ENCODE data around the gene CRELD2.

Gene CRELD2

DNA sequence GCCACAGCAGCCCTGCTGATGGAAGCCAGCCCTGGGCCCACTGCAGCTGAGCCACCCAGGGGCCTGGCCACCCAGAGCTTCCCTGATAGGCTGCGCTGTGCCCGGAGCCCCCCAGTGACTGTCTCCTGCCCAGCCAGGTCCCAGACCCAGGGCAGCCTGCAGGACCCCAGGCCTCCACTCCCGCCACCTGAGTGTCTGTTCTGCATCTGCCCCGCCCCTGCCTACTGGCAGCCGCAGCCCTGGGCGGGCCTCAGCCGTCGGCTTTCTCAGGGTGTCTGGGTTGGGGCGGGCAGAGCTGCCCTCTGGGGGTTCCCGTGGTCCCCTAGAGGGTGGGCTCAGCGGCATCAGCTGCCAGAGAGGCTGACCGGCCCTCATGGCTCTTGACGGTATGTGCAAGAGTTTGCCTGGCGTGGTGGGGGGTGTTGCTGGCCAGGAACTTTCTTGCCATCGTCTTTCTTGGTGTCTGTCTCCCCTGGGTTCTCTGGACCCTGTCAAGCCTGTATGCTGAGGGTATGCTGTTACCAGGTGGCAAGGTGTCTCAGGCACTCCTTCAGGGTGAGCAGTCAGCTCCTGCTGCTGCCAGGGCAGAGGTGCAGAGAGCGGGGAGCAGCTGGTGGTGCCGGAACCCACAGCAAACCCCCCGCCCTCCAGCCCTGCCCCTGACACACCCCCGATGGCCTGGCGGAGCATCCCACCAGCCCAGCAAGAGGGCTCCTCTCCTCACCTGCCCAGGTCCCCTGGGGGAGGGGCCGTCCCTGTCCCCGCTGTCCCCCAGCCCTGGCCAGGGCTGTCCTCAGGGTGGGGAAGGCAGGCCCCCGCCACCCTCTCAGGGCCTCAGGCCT lies 29.9 kb downstream of the CRELD2 start:
- Histone ChIP-seq H3K27me3 (ENCODE audit: insufficient read depth, low read length) (no peaks in the 10 kb centered on the region), H3K4me3 (ENCODE audit: low read depth, low read length) (no peak overlapping the region), H2AFZ (ENCODE audit: low read length, unreplicated experiment) (no peak overlapping the region), H3K79me2 (ENCODE audit: control insufficient read depth, insufficient read depth, low read length, unreplicated experiment) (no peaks in the 10 kb centered on the region), H3K4me1 (ENCODE audit: control insufficient read depth, insufficient read depth, low read length, unreplicated experiment) (peaks cover 17% of the 10 kb centered on the region), H3K27ac (ENCODE audit: low read depth, low read length) (no peak overlapping the region), H3K36me3 (ENCODE audit: insufficient read depth, low read length) (no peaks in the 10 kb centered on the region)

- H3K36me3 ChIP-seq (ENCODE audit: insufficient read depth, low read length), result no peaks in the 10 kb centered on the region
- H2AFZ ChIP-seq (ENCODE audit: low read length, unreplicated experiment), result no peak overlapping the region
- H3K4me1 ChIP-seq (ENCODE audit: control insufficient read depth, insufficient read depth, low read length, unreplicated experiment), result peaks cover 17% of the 10 kb centered on the region
- H3K27me3 ChIP-seq (ENCODE audit: insufficient read depth, low read length), result no peaks in the 10 kb centered on the region
- no peaks in the 10 kb centered on the region for H3K79me2 ChIP-seq (ENCODE audit: control insufficient read depth, insufficient read depth, low read length, unreplicated experiment)
- H3K27ac ChIP-seq (ENCODE audit: low read depth, low read length), result no peak overlapping the region
- no peak overlapping the region for H3K4me3 ChIP-seq (ENCODE audit: low read depth, low read length)
Observed at GRCh38 chr22:49948958-49949913, 30.8 kb downstream of the CRELD2 start.

- H3K27me3 ChIP-seq (ENCODE audit: insufficient read depth, low read length), result no peaks in the 10 kb centered on the region
- no peaks in the 10 kb centered on the region for H3K79me2 ChIP-seq (ENCODE audit: control insufficient read depth, insufficient read depth, low read length, unreplicated experiment)
- no peak overlapping the region for H3K4me3 ChIP-seq (ENCODE audit: low read depth, low read length)
- H3K36me3 ChIP-seq (ENCODE audit: insufficient read depth, low read length), result no peaks in the 10 kb centered on the region
- H3K4me1 ChIP-seq (ENCODE audit: control insufficient read depth, insufficient read depth, low read length, unreplicated experiment), result peaks cover 17% of the 10 kb centered on the region
- H3K27ac ChIP-seq (ENCODE audit: low read depth, low read length), result no peak overlapping the region
- no peak overlapping the region for H2AFZ ChIP-seq (ENCODE audit: low read length, unreplicated experiment)
Observed at GRCh38 chr22:49949914-49950292, 31.5 kb downstream of the CRELD2 start.

DNA sequence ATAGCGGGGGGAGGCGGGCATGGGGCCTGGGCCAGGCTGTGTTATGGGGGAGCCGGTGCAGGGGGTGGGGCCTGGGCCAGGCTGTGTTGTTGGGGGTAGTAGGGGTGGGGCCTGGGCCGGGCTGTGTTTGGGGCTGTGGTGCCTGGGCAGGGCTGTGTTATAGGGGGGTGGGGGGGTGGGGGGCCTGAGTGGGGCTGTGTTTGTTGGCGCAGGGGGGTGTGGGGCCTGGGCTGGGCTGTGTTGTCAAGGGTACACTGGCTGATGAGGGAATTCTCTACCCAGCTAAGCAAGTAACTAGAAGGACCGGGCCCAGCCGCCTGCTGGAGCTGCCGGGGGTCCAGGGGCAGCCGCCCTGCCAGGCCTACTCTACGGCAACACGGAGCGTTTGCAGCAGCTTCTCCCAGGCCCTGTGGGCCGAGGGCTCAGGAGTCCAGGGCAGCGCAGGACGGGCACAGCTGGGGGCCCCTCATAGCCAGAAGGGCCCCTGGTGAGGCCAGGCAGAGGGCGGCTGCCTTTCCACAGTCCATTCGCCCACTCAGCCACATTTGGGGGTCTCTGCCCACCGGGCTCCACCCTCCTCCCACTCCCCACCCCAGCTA lies 32.1 kb downstream of the CRELD2 start:
- Histone ChIP-seq H3K27me3 (ENCODE audit: insufficient read depth, low read length) (no peaks in the 10 kb centered on the region), H3K27ac (ENCODE audit: low read depth, low read length) (no peak overlapping the region), H3K79me2 (ENCODE audit: control insufficient read depth, insufficient read depth, low read length, unreplicated experiment) (no peaks in the 10 kb centered on the region), H2AFZ (ENCODE audit: low read length, unreplicated experiment) (no peak overlapping the region), H3K36me3 (ENCODE audit: insufficient read depth, low read length) (no peaks in the 10 kb centered on the region), H3K4me1 (ENCODE audit: control insufficient read depth, insufficient read depth, low read length, unreplicated experiment) (peaks cover 17% of the 10 kb centered on the region), H3K4me3 (ENCODE audit: low read depth, low read length) (no peak overlapping the region)

- Histone ChIP-seq H2AFZ (ENCODE audit: low read length, unreplicated experiment) (no peak overlapping the region), H3K4me1 (ENCODE audit: control insufficient read depth, insufficient read depth, low read length, unreplicated experiment) (peaks cover 17% of the 10 kb centered on the region), H3K27ac (ENCODE audit: low read depth, low read length) (no peak overlapping the region)
Observed at GRCh38 chr22:49951000-49951677, 32.7 kb downstream of the CRELD2 start.

DNA sequence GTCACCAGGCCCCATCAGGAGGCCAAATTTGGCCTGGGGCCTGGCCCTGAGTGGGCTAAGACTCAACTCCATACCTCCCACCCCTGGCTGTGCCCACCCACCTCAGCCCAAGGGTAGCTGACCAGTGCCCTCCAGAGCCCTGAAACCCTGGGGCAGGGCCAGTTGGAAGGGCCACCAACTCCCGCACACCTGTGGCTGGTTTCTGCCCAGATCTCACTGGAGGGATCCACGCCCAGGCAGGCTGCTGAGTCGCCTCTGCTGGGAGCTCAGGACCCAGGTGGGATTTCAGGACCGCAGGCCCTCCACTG lies 33.2 kb downstream of the CRELD2 start:
- no peaks in the 10 kb centered on the region for H3K27me3 ChIP-seq (ENCODE audit: insufficient read depth, low read length)
- no peaks in the 10 kb centered on the region for H3K79me2 ChIP-seq (ENCODE audit: control insufficient read depth, insufficient read depth, low read length, unreplicated experiment)
- no peak overlapping the region for H2AFZ ChIP-seq (ENCODE audit: low read length, unreplicated experiment)
- H3K36me3 ChIP-seq (ENCODE audit: insufficient read depth, low read length), result no peaks in the 10 kb centered on the region
- H3K4me3 ChIP-seq (ENCODE audit: low read depth, low read length), result no peak overlapping the region
- peak overlapping the region; percentile 43; the same call in 1 of the 2 replicates for H3K27ac ChIP-seq (ENCODE audit: low read depth, low read length)
- H3K4me1 ChIP-seq (ENCODE audit: control insufficient read depth, insufficient read depth, low read length, unreplicated experiment), result peaks cover 17% of the 10 kb centered on the region

More at GRCh38 chr22:49951000-49951677, 32.7 kb downstream of the CRELD2 start:
- Histone ChIP-seq H3K79me2 (ENCODE audit: control insufficient read depth, insufficient read depth, low read length, unreplicated experiment) (no peaks in the 10 kb centered on the region), H3K36me3 (ENCODE audit: insufficient read depth, low read length) (no peaks in the 10 kb centered on the region), H3K4me3 (ENCODE audit: low read depth, low read length) (no peak overlapping the region), H3K27me3 (ENCODE audit: insufficient read depth, low read length) (no peaks in the 10 kb centered on the region)

- no peak overlapping the region for H3K4me3 ChIP-seq (ENCODE audit: low read depth, low read length)
- H2AFZ ChIP-seq (ENCODE audit: low read length, unreplicated experiment), result no peak overlapping the region
- no peaks in the 10 kb centered on the region for H3K79me2 ChIP-seq (ENCODE audit: control insufficient read depth, insufficient read depth, low read length, unreplicated experiment)
- H3K27me3 ChIP-seq (ENCODE audit: insufficient read depth, low read length), result no peaks in the 10 kb centered on the region
- H3K4me1 ChIP-seq (ENCODE audit: control insufficient read depth, insufficient read depth, low read length, unreplicated experiment), result peaks cover 17% of the 10 kb centered on the region
- peak overlapping the region; percentile 43 for H3K27ac ChIP-seq (ENCODE audit: low read depth, low read length)
- no peaks in the 10 kb centered on the region for H3K36me3 ChIP-seq (ENCODE audit: insufficient read depth, low read length)
Observed at GRCh38 chr22:49951986-49952896, 33.8 kb downstream of the CRELD2 start.

- Histone ChIP-seq H2AFZ (ENCODE audit: low read length, unreplicated experiment) (no peak overlapping the region), H3K4me3 (ENCODE audit: low read depth, low read length) (no peak overlapping the region), H3K79me2 (ENCODE audit: control insufficient read depth, insufficient read depth, low read length, unreplicated experiment) (no peaks in the 10 kb centered on the region), H3K27ac (ENCODE audit: low read depth, low read length) (no peak overlapping the region), H3K4me1 (ENCODE audit: control insufficient read depth, insufficient read depth, low read length, unreplicated experiment) (peaks cover 17% of the 10 kb centered on the region), H3K27me3 (ENCODE audit: insufficient read depth, low read length) (no peaks in the 10 kb centered on the region), H3K36me3 (ENCODE audit: insufficient read depth, low read length) (no peaks in the 10 kb centered on the region)
Observed at GRCh38 chr22:49953027-49953679, 34.7 kb downstream of the CRELD2 start.

DNA sequence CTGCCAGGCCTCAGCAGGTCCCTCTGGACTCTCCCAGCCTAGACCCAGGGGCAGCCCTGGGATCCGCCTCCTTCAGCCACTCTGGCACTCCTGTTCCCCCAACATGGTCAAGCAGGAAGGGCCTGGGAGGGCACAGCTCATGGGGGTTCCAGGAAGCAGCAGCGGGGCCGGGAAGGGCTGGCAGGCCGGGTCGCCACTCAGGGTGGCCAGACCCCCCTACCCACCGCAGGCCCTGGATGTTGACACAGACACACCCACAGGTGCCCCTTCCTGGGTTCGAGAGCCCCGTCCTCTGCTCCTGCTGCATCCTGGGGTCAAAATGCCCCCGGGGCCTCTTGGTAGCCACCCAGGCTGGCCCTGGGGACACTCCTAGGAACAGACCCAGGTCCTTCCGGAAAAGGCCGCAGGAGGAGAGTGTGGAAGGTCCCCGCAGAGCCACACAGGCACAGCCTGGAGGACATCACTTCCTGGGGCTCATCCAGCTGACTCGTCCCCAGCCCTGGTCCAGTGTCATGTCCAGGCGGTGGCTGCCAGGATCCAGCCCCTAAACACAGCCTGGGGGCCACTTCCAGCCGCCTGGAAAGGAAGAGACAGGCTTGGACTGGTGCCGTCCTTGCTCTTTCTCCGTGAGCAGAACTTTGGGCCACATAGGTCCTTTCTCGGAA lies 35.4 kb downstream of the CRELD2 start:
- H3K79me2 ChIP-seq (ENCODE audit: control insufficient read depth, insufficient read depth, low read length, unreplicated experiment), result no peaks in the 10 kb centered on the region
- peaks cover 17% of the 10 kb centered on the region for H3K4me1 ChIP-seq (ENCODE audit: control insufficient read depth, insufficient read depth, low read length, unreplicated experiment)
- no peaks in the 10 kb centered on the region for H3K36me3 ChIP-seq (ENCODE audit: insufficient read depth, low read length)
- H3K4me3 ChIP-seq (ENCODE audit: low read depth, low read length), result no peak overlapping the region
- no peaks in the 10 kb centered on the region for H3K27me3 ChIP-seq (ENCODE audit: insufficient read depth, low read length)
- H2AFZ ChIP-seq (ENCODE audit: low read length, unreplicated experiment), result no peak overlapping the region
- no peak overlapping the region for H3K27ac ChIP-seq (ENCODE audit: low read depth, low read length)
